ENCODE data around the gene COL6A5.

DNA sequence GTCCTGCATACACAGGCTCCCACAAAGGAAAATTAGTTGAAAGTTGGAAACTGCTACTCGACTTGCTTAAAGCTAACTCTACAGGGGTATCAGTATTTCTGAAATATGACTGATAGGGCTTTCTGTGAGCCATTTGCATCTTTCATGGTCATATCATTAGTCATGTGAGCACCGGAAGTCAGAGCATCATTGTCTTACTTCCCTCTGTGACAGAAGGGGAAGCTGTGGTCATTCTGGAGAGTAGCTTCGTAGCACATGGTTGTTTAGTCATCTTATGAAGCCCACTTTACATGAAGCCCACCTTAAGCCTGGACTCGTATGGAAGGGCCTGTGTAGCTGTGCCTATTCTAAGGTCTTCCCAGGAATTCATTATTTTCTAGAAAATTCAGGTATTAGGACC is 69.0 kb downstream of the COL6A5 start:
- TF ChIP-seq CTCF (IDR thresholded peaks at IDR 0.05) (no peak), POLR2A (IDR thresholded peaks at IDR 0.05) (no peak)
